ENCODE measurements around the gene POLR2E.

Gene POLR2E

DNA sequence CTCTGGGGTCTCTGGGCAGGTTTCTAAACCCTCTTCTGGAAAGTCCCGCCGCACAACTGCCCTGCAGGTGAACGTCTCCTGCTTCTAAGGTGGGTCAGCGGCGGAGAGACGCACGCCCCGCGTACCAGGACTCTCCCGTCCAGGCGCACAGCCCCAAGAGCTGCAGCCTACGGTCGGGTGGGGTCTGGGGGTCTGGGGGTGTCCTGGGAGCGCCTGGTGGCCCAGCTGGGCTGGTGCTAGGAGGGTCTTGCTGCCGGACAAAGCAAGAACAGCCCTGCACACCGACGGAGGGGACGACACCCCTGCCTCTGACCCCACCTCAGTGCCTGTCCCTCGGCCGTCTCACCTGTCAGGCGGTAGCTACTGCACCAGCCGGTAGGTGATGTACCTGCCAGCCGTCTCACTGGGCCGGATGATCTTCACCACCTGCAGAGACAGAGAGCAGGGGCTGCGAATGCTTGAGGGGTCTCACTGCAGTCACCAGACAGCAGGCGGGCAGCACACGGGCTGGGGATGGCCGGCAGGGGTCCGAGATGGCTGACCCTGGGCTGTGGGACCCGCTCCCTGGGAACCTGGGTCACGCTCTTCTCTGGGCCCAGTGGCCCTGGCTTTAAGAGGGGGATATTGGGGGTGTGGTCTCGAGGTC lies 5.9 kb downstream of the POLR2E start:
- peaks cover 13% of the 10 kb centered on the region for H3K4me1 Mint-ChIP-seq
- no peaks in the 10 kb centered on the region for H3K9me3 Mint-ChIP-seq
- no peak overlapping the region for H3K4me3 Mint-ChIP-seq
- DNase-seq, result no peak
- H3K27me3 Mint-ChIP-seq (ENCODE audit: low read depth, poor library complexity), result no peaks in the 10 kb centered on the region
- H3K27ac Mint-ChIP-seq, result no peak overlapping the region
- H3K36me3 Mint-ChIP-seq (ENCODE audit: low read depth), result peaks cover 6% of the 10 kb centered on the region
- TF ChIP-seq, protein P1, sequence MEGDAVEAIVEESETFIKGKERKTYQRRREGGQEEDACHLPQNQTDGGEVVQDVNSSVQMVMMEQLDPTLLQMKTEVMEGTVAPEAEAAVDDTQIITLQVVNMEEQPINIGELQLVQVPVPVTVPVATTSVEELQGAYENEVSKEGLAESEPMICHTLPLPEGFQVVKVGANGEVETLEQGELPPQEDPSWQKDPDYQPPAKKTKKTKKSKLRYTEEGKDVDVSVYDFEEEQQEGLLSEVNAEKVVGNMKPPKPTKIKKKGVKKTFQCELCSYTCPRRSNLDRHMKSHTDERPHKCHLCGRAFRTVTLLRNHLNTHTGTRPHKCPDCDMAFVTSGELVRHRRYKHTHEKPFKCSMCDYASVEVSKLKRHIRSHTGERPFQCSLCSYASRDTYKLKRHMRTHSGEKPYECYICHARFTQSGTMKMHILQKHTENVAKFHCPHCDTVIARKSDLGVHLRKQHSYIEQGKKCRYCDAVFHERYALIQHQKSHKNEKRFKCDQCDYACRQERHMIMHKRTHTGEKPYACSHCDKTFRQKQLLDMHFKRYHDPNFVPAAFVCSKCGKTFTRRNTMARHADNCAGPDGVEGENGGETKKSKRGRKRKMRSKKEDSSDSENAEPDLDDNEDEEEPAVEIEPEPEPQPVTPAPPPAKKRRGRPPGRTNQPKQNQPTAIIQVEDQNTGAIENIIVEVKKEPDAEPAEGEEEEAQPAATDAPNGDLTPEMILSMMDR (IDR thresholded peaks at IDR 0.05), result no peak

DNA sequence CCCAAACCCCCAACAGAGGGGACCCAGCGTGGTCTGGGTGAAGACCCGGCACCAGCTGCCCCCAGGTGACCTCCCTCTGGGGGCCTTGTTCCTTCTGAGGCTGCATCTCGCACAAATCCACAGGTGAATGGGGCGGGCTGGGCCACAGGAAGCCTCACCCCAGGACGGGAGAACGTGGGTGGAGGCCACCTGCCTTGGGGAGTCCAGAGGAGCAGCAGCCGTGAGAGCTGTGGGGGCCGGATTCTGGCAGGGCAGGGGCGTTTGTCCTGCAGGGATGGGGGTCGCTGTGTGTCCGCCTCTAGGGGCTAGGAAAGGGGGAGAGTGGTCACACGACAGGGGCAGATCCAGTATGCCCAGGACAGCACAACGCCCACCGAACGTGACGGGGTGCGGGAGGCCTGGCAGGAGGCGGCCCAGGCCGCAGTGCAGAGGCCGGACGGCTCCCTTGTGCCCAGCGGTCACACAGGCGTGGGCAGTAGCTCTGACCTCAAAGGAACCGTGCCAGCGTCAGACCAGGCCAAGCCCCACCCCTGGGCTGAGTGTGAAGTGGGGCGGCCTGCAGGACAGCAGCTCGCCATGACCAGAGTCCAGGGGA lies 6.7 kb downstream of the POLR2E start:
- peaks cover 6% of the 10 kb centered on the region for H3K4me1 Mint-ChIP-seq
- H3K27ac Mint-ChIP-seq, result no peak overlapping the region
- no peaks in the 10 kb centered on the region for H3K9me3 Mint-ChIP-seq
- TF ChIP-seq, protein P1 (IDR thresholded peaks at IDR 0.05), result no peak
- peaks cover 6% of the 10 kb centered on the region for H3K36me3 Mint-ChIP-seq (ENCODE audit: low read depth)
- no peak overlapping the region for H3K4me3 Mint-ChIP-seq
- no peaks in the 10 kb centered on the region for H3K27me3 Mint-ChIP-seq (ENCODE audit: low read depth, poor library complexity)
- DNase-seq, result no peak

DNA sequence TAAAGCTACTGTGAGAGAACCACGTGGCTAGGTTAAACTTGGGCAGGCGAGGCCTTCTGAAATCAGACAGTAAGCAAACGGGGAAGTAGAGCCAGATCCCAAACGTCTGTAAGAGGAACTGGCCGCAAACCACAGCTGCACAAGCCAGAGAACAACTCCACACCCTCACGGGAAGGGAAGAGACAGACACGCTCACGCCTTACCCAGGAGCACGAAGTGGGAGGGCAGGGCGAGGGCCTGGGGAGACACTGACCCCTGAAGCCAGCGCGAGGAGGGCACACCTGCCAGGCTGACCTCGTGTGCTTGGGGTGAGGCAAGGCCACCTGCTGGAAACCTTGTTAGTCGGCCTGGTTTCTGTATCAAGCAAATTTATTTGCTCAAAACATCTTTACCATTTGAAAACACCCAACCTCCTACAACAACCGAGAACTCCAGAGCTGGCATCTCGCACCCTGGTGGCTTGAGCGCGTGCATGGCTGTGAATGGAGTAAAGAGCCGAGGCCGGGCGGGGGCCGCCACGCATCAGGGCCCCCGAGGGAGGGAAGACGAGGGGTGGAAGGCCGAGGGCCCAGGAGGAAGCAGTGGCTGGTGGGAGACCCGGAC lies 7.3 kb downstream of the POLR2E start:
- Mint-ChIP-seq H3K9me3 (no peaks in the 10 kb centered on the region), H3K27me3 (ENCODE audit: low read depth, poor library complexity) (no peaks in the 10 kb centered on the region), H3K36me3 (ENCODE audit: low read depth) (peaks cover 6% of the 10 kb centered on the region), H3K27ac (peak overlapping the region; percentile 97), H3K4me3 (no peak overlapping the region), H3K4me1 (peaks cover under 1% of the 10 kb centered on the region)
- no peak for DNase-seq
- TF ChIP-seq, protein P1 (IDR thresholded peaks at IDR 0.05), result no peak

DNA sequence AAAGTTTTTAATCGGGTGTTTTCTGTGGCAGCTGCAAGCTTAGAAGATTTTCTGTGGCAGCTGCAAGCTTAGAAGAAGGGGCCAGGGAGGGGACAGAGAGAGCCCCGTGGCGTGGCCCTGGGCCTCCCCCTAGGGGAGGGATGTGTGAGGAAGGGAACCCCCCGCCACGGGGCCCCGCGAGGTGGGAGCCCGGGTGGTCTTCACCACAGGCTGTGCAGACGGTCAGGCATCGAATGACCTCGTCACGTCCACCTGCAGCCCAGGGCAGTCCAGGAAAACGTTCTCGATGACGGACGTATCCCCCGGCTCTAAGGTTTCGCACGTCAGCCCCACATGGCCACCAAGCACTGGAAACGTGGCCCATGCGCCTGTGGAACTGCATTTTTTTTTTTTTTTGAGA lies 8.6 kb downstream of the POLR2E start:
- Mint-ChIP-seq H3K4me3 (no peak overlapping the region), H3K4me1 (no peaks in the 10 kb centered on the region), H3K9me3 (no peaks in the 10 kb centered on the region), H3K27ac (no peak overlapping the region), H3K36me3 (ENCODE audit: low read depth) (peaks cover 6% of the 10 kb centered on the region), H3K27me3 (ENCODE audit: low read depth, poor library complexity) (no peaks in the 10 kb centered on the region)
- TF ChIP-seq, protein P1 (IDR thresholded peaks at IDR 0.05), result no peak
- DNase-seq, result no peak

DNA sequence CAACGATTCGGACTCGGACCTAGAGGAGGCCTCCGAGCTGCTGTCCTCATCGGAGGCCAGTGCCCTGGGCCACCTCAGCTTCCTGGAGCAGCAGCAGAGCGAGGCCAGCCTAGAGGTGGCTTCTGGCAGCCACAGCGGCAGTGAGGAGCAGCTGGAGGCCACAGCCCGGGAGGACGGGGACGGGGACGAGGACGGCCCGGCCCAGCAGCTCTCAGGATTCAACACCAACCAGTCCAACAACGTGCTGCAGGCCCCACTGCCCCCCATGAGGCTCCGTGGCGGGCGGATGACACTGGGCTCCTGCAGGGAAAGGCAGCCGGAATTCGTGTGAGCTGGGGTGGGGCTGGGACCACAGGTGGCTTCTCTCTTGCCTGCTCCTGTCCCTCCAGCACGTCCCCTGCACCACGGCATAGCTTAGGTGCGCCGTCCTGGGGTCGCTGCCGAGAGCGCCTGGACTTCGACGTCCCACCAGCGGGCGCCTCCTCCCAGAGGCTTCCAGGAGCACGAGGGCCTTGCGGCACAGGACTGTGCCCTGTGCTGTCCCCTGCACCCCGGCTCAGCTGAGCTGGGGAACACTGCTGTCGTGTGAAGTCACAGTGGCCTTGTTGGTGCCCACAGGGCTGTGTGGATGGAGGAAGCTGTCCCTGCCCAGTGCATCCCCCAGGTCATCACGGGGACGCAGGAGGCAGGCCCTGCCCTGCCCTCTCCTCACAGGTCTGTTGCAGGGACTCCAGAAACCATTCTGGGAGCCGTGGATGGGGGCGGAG lies 9.3 kb downstream of the POLR2E start:
- peak overlapping the region; percentile 71 for H3K27ac Mint-ChIP-seq
- DNase-seq, result no peak
- peaks cover 6% of the 10 kb centered on the region for H3K36me3 Mint-ChIP-seq (ENCODE audit: low read depth)
- H3K9me3 Mint-ChIP-seq, result no peaks in the 10 kb centered on the region
- H3K4me3 Mint-ChIP-seq, result no peak overlapping the region
- TF ChIP-seq, protein P1 (IDR thresholded peaks at IDR 0.05), result no peak
- no peaks in the 10 kb centered on the region for H3K27me3 Mint-ChIP-seq (ENCODE audit: low read depth, poor library complexity)
- H3K4me1 Mint-ChIP-seq, result no peaks in the 10 kb centered on the region

Measured in nephron progenitor cell (in vitro differentiated cells).